Stimulated activated CD4-positive, alpha-beta T cell treated with anti-CD3 and anti-CD28 coated beads, Interleukin-1b, Interleukin-23, amount 100 ng/mL, for 24 hours (primary cell): ENCODE data around the gene TMEM43.
"Not testable (repeated sequence)": the region's sequence is repeated elsewhere in the genome, so short reads cannot be mapped to it uniquely, and the experiment has no call there.

Experiments used
- DNase-seq, 4 experiments: peaks; one replicate each; pipeline ENCODE4 v3.0.0-alpha.2; 2020; ENCODE audit warnings: low read depth in 4 of 4, low spot score in 1 of 4

The TMEM43 gene, protein sequence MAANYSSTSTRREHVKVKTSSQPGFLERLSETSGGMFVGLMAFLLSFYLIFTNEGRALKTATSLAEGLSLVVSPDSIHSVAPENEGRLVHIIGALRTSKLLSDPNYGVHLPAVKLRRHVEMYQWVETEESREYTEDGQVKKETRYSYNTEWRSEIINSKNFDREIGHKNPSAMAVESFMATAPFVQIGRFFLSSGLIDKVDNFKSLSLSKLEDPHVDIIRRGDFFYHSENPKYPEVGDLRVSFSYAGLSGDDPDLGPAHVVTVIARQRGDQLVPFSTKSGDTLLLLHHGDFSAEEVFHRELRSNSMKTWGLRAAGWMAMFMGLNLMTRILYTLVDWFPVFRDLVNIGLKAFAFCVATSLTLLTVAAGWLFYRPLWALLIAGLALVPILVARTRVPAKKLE

DNA sequence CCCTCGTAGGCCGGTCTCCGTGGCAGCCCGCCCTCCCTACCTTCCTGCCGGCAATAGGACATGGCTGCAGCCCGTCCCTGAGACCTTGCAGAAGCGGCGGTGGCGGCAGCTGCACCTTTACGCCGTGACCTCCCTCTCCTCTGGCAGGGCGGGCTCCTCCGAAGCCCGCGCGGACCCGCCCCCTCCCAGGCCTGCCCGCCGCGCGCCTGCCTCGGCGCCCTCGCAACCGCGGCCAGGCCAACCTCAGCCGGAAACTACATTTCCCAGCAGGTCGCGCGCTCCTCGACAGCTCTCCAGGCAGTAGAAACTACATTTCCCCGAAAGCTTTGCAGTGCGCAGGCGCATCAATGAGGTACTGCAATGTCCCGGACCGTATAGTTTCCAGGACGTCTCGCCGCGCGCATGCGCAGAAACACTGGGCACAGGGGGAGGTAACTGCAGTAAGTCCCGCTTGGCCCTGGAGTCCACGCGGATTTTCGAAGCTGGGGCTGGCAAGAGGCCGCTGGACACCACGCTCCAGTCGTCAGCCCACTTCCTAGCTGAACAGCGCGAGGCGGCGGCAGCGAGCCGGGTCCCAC lies at the start of gene TMEM43, which contains the start of gene CHCHD4:
TSS of gene TMEM43 (plus strand) at position 438 of the 578 bp plus-strand sequence. CDS start 142 bp downstream, outside the sequence.
TSS of gene CHCHD4 (minus strand) at position 256 of the 578 bp plus-strand sequence. CDS start at position 62, 194 bp downstream.
- DNase-seq, result peak; percentile 91 to 96 (median 92)

DNA sequence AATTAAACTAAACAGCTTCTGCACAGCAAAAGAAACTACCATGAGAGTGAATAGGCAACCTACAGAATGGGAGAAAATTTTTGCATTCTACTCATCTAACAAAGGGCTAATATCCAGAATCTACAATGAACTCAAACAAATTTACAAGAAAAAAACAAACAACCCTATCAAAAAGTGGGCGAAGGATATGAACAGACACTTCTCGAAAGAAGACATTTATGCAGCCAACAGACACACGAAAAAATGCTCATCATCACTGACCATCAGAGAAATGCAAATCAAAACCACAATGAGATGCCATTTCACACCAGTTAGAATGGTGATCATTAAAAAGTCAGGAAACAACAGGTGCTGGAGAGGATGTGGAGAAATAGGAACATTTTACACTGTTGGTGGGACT lies 49.6 kb upstream of the TMEM43 start:
- DNase-seq, result not testable (repeated sequence)

DNA sequence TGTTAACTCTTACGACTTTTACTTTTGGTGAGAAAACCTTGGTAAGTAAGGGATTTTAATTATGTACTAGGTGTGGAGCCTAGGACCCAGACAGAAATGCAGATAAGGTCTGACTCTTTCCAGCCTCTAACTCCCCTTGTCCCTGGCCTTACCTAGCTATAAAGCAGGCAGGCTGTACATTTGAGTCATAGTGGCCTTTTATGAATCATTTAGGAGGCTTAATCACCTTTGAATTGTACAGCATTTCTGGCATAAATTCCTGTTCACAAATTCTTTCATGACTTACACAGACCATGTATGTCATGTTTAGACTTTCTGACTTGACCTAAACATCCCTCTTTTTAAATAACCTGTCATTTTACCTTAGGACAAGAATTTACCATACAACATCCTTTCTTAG lies 47.5 kb upstream of the TMEM43 start:
- no peak for DNase-seq

GRCh38 chr3:14082108-14082657 lies 42.7 kb upstream of the TMEM43 start:
- peak in 1 of 4 experiments; percentile 2 for DNase-seq

DNA sequence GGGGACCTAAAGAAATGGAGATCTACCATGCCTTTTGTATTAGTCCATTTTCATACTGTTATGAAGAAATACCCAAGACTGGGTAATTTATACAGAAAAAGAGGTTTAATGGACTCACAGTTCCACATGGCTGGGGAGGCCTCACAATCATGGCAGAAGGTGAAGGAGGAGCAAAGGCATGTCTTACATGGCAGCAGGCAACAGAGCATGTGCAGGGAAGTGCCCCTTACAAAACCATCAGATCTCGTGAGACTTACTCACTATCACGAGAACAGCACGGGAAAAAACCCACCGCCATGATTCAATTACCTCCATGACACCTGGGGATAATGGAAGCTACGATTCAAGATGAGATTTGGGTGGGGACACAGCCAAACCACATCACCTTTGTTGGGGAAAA lies 37.4 kb upstream of the TMEM43 start:
- DNase-seq, result not testable (repeated sequence)

DNA sequence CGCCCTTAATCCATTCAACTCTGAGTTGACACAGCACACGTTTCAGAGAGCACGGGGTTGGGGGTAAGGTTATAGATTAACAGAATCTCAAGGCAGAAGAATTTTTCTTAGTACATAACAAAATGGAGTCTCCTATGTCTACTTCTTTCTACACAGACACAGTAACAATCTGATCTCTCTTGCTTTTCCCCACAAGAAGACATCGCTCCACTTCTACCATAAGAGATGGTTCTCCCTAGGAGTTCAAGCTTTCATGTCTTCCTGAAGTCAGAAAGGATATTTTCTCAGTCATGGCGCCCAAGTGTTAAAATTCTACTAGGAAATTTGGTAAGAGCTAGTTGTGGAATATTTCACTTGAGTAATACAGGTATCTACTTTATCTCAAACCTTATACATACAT lies 32.9 kb upstream of the TMEM43 start:
- not testable (repeated sequence) for DNase-seq

DNA sequence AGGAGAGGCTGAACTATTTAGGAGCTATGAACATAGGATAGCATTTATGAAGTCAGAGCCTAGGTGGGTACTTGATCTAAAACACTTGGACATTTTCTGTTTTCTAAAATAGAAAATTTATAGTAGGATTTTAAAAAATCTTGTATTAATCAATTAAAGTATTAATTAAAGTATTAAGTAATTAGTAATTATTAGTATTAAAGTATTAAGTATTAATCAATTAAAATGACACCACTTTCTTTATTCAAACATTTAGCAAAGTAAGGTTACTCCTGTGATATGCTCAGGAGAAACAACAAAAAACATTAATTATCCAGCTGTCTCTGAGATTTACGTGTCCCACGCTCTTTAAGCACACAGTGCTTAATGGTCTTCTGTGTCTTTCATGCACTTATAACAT lies 32.4 kb upstream of the TMEM43 start:
- DNase-seq, result no peak

- no peak for DNase-seq
Measured at GRCh38 chr3:14093831-14094230, 31.0 kb upstream of the TMEM43 start.

GRCh38 chr3:14096742-14097141 lies 28.1 kb upstream of the TMEM43 start:
- no peak for DNase-seq

- no peak for DNase-seq
Measured at GRCh38 chr3:14097616-14098391, 27.0 kb upstream of the TMEM43 start.

GRCh38 chr3:14109821-14110220 lies 15.0 kb upstream of the TMEM43 start:
- DNase-seq, result not testable (repeated sequence)

DNA sequence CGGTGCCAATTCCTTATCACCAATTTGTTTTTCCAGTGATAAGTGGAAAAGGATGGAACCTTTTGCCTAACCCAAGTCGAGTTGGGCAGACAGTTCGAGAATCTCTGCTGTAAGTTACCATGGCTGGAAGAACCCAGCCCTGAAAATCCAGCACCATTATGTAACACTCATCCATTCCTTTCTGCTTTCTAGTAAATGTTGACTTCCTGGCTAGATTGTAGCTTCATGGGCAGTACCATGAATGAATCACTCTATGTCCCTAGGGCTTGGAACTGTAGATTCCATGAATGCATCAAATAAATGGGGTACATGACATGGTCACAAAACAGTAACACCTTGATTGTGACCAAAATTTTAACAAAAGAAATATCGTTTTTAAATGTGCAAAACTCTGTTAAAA lies 14.2 kb upstream of the TMEM43 start:
- no peak for DNase-seq

GRCh38 chr3:14113965-14114635 lies 10.8 kb upstream of the TMEM43 start:
- no peak for DNase-seq

- no peak for DNase-seq
Measured at GRCh38 chr3:14117468-14118399, 7.1 kb upstream of the TMEM43 start.

GRCh38 chr3:14118400-14119381 lies 6.2 kb upstream of the TMEM43 start:
- DNase-seq, result no peak

- no peak for DNase-seq
Measured at GRCh38 chr3:14119651-14120050, 5.2 kb upstream of the TMEM43 start.

DNA sequence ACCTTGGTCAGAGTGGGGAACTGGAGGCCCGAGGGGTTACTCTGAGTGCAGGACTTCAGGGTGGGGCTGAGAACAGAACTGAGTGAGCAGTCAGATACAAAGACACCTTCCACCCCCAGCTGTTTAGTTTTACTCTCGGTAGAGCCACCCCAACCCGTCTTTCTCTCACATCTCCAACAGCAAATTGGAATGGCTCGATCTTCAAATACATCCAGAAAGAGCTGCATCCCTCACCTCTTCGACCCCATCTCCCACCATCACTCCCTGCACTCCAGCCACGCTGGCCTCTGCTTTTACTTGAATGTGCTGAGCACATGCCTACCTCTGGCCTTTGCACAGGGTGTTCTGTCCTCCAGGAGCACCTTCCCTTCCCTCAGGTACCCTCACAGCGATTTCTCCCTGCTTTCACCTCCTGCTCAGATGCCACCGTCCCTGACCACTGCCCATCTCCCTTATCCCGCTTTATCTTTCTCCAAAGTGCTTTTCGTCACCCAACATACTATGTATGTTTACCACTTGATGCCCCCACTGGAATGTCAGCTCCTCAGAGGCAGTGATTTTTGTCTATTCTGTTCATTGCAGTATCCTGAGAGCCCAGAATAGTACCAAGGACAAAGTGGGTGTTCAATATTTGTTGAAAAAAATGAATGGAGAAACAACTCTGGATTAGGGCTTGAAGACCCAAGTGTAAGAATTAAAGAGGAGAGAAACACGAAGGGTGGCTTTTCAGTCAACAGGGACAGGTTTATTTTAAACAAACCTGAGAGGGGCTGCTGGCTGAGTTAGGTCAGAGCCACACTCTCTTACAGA lies 4.5 kb upstream of the TMEM43 start:
- no peak for DNase-seq
